ENCODE measurements around the gene PGAM5.

- TF ChIP-seq CTCF (IDR thresholded peaks at IDR 0.05) = no peak
- TF ChIP-seq POLR2A (IDR thresholded peaks at IDR 0.05) = no peak
Observed at GRCh38 chr12:132717531-132718387, 7.1 kb downstream of the PGAM5 start.

Measured in heart left ventricle (tissue), 13 donors.